Astrocyte of the hippocampus (primary cell): ENCODE measurements around the gene SORL1-AS1.
"Not testable (repeated sequence)": the region's sequence is repeated elsewhere in the genome, so short reads cannot be mapped to it uniquely, and the experiment has no call there.

Experiments used
- DNase-seq: peaks from one replicate; pipeline ENCODE4 v3.0.0; 2011; ENCODE audit warnings: low read depth, low spot score

The SORL1-AS1 gene

DNA sequence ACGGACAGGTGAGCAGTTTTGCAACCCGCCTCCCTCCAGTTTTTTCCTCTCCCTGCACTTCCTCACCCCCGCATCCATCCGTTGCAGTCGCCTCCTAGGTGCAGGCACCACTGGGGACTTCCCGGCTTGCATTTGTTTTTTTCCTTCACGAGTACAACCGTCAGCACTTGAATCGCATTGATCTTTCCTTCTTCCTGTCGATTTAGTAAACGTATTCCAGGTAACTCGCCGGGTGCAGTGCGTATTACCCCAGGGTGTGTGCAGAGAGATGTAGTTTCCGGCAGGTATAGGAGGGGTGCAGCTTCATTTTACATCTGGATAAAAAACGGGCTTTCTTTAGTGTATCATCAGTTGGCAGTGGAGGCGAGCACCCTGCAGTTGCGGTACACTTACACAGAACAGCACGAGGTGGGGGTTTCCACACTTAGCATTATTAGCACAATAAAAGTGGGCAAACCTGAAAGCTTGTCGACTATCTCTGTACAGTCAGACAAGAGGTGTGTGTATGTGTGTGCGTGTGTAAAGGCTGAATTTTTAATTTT lies at the start of gene SORL1-AS1:
TSS of gene SORL1-AS1 (minus strand) at position 359 of the 542 bp plus-strand sequence.
- DNase-seq, result no peak

DNA sequence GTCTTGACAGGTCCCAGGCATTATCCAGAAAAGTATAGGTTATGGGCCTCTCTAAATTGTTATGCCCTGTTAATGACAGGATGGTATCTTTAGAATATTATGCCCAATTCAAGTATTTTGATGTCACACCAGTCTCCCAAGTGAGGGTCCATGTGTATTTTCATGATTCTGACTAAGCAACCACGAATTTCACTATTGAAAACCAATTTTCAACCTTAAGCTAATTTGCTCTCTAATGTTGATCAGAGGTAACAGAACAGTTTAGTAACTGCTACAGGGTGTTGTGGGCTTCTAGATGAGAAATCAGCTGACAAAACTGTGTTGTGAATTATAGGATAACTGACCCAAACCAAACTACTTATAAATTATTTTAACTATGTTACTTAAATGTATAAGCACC lies 48.0 kb upstream of the SORL1-AS1 start:
- DNase-seq, result no peak

DNA sequence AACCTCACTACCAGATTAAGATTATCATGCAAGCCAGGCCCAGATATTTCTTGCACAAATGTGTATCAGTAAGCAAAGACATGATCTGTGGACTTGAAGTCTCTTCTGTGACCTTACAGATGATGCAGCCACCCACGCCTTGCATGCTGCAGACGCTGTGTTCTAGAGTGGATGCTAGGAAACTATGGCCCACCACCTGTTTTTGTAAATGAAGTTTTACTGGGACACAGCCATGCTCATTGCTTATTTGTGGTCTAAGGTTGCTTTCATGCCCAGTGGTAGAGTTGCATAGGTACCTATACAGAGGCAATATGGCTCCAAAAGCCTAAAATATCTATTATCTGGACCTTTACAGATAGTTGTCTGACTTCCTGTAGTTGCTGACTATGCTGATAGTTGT lies 47.5 kb upstream of the SORL1-AS1 start:
- no peak for DNase-seq

DNA sequence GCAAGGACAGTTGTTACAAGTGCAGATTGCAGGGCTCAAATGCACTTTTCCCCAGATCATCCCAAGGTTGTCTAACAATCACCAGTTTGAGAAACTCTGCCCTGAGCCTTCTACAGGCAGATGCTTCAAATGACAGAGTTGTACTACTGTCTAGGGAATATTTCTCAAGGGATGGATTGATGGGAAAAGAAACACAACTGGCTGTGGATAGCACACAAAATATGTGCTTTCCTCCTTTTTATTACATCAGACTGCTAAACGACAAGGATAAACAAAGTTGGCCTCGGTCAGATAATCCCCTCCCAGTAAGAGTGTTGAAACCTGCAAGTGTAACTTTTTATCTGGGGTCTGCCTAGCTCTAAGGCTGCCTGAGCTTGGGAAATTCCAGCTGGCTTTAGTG lies 46.6 kb upstream of the SORL1-AS1 start:
- no peak for DNase-seq

DNA sequence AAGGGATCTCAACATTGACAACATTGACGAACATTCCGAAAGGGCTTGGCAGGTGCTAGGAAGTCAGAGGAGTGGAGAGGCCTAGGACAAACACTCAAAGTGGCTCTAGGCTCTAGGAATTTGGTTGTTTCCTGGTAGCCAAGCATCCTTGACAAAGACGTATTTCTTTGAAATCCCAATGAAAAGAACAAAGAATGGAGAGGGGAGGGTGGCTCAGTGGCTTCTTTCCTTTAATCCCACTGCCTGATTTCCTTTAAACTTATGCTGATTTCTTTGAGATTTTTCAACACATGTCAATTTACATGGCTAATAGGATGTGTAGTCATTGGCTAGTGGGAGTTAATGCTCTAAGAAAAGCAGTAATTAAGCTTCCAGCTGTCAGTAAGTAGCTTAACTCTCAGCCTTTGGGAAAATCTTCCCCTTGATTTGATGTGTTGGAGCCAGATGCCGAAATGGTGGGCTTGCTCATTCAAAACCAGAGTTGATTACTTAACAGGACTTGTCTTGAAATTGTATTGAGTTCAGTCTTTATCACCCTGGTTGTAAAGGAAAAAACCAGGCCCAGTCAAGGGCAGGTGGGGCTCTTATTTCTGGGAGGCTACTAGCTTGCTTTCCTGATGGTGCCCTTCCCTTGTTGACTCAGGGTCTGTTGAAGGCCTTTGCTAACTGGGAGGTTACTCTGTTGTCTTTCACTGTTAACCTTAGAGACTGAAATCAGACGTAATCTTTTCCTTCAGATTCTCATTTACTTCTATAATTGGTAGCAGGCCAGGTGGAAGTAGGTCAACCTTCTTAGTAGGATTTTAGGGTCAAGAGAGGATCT lies 44.6 kb upstream of the SORL1-AS1 start:
- no peak for DNase-seq

DNA sequence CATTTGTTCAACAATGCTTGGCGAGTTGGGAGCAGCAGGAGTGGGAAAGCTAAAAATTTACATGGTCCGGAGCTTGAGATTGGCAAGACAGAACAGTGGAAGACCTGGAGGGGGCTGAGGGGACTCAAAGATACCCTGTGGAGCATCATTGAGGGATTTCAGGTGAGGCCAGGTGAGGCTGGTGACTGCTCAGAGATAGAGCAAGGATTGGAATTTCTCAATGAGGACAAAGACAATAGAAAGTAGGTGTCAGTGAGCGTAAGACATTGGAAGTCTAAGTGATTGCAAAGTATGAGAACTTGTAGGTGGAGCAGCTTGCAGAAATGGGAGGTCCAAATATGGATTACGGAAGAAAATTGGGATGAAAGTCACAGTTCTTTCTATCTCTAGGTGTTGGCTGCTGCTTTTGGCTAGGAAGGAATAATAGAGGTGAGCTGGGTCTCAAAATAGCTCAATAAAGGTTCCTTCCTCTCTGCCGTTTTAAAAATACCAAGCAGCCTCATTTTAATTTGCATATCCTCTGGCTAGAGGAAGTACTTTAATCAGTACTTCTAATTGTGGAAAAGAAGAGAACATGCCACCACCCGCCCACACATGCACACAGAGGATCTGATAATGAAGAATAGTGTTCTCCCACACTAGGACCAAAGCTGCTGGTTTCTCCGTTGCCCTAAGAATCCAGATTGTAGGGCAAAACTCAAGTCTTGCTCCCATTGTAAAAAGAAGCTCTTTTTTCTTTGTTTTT lies 41.8 kb upstream of the SORL1-AS1 start:
- no peak for DNase-seq

DNA sequence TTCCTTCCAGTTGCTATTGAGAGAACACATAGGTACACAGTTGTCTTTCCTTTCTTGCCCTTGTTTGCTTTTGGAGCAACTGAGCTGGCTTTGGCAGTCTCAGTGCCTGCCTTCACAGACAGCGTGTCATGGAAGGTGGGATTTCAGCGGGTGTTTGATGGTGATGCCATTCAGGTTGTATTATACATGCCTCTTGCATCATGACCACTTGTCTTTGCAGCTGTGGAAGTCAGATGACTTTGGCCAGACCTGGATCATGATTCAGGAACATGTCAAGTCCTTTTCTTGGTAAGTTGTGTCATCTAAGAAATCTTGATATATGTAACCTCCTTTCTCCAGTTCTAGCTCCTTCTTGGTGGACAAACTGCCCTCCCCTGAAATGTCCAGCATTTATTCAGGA lies 37.1 kb upstream of the SORL1-AS1 start:
- DNase-seq, result no peak

DNA sequence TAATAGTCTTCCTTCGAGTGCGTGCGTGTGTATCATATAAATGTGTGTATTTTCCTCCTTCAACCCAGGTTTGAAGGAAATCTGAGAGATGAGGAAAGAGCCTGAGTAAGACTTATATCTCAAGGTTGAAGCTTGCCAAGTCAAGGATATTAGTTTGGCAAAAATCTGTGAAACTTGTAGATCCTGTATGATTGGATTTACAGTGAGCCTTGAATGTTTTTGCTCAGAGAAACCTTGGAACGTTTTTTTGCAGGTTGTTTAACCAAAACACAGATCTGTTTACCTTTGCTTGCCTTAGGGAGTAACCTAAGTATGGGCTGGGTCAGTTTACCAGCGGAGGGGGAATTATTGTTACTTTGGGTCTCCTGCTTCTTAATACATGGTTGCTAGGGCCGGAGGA lies 35.9 kb upstream of the SORL1-AS1 start:
- no peak for DNase-seq

DNA sequence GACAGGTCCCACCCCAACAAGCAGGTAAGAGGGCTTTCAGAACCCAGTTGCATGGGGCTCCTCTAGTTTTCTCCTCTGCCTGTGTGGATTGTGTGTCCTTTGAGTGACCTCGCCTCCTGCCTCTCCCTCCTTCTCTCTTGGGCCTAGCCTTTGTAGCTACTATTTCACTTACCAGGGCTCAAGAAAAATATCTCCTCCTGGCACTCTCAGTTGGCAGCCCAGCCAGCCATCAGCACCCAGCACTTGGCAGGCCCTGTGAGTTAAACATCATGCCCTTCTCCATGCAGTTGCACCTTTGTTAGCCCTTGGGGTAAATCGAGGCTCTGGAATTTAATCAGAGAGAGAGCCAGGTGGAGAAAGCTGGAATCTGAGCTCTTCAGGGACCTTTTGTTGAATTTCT lies 35.4 kb upstream of the SORL1-AS1 start:
- no peak for DNase-seq

DNA sequence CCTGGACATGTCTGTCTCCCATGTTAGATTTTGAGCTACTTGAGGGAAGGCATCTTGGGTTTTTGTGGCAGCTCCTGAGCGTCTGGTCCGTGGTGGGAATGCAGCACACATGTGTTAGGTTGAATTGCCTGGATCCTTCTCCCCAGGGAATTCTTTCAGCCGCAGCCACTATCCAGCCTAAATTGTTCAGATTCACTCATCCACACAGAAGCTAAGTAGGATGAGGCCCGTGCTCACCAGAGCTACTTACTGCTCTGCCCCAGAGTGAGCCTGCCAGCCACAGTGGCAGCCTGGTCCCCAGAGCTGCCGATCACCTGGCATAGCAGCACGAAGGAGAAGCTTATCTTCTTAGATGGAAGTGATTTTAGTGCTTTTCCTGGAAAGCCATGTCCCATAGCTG lies 34.4 kb upstream of the SORL1-AS1 start:
- DNase-seq, result no peak

DNA sequence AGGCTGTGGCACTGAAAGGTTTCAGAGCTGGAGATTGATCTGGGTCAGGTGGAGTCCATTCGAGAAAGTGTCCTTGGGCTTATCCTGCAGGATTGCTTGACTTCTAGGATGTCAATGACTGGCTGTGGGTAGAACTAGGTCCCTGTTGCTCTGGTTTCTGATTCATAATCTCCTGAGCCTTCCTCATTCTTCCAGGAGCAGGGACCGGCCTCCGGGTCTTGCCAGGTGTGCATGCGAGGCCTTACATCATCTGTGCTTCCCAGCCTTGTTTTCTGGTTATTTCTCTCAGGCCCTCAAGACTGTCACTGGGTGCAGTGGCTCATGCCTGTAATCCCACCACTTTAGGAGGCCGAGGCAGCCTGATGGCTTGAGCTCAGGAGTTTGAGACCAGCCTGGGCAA lies 33.3 kb upstream of the SORL1-AS1 start:
- DNase-seq, result no peak

DNA sequence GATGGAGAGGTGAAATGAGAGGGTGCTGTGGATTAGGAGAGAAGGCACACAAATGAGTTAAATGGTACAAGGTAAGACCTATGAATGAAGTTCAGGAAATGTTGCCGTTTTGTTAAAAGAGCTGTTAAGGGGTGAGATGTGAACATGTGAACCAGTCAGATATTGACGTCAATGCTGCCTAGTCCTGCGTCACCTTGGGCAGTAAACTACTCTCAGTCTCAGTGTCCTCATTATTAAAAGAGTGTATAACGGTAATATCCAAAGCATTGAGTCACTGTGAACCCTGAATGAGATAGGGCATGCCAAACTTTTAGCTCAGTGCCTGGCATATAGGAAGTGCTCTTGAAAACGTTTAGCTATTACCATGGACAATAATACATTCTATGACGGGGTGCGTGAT lies 32.4 kb upstream of the SORL1-AS1 start:
- no peak for DNase-seq

DNA sequence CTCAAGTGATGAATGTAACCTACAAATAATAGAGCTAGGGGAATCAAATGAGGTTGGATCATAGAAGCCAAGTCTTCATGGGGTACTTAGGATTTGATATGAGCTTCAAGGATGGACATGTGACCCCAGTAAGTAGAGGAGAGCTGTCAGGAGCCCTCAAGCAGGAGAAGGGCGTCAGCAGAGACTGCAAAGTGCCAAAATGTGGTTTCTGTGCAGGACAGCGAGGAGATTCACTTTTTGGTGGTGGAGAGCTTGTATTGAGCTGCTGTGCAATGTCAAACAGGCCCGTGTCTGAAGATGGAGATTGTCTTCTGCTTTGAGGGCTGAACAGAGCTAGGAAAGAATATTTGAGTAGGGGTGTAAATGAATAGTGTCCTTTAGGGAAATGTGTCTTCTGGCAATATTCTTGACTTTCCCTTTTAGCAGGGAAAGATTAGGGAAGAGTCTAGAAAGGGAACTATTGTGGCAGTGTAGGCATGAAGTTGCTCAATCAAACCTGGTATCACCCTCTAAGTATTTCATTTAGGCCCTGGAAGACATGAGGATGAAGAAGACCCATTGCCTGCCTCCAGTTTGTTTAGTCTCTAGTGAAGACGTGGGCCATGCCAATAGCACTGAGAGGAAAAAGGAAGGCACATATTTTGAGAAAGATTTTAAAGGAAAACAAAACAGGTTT lies 31.2 kb upstream of the SORL1-AS1 start:
- DNase-seq, result no peak

DNA sequence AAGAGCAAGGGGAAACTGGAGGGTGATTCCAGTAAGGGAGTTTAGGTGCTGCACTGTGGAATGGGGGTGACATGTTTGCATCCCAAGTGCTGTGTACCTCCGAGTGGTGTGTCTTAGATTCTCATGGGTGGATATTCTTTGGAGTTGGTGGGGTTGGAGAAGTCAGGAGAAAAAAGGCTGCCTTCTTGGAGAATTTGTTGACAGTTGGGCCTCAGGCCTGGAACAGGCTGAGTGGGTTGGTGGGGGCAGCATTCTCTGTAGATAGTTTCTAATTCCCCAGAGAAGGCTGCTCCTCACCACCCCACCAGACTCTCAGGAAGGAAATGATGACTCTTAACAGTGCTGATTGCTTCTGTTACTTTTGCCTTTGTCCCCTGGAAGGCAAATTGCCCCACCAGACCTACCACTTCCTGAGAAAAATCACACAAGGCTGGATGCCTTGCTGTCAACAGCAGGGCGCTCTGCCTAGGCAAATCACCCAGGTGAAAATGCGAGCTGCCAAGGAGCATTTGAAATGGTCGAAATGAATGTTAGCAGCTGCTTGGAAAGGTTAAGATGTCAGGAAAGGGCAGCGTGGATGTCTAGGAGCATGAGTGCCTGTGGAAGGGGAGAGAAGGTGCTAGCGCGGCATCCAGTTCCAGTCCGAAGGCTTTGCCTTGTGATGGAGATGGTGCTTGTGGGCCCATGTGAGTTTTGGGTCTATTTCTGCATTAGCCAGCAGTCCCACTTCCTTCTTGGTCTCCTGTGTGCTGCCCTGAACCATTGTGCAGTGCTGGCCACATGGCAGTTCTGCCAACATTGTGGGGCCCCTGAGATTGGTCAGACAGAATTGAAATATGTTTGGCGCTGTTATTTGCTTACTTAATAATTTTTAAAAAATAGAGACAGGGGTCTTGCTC lies 29.7 kb upstream of the SORL1-AS1 start:
- no peak for DNase-seq

DNA sequence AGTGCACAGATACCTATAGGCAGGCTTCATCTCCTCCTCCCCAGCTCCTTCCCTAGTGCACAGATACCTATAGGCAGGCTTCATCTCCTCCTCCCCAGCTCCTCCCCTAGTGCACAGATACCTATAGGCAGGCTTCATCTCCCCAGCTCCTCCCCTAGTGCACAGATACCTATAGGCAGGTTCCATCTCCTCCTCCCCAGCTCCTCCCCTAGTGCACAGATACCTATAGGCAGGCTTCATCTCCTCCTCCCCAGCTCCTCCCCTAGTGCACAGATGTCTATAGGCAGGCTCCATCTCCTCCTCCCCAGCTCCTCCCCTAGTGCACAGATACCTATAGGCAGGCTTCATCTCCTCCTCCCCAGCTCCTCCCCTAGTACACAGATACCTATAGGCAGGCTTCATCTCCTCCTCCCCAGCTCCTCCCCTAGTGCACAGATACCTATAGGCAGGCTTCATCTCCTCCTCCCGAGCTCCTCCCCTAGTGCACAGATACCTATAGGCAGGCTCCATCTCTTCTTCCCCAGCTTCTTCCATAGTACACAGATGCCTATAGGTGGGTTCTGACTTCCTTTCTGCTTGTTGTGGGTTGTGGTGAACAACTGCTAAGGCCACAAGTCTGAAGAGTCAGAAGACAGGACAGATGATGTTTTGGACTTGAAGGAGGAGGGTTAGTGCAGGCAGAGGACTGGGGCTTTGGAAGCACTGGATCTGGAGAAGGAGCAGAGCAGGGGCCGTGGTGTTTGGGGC lies 28.9 kb upstream of the SORL1-AS1 start:
- not testable (repeated sequence) for DNase-seq

DNA sequence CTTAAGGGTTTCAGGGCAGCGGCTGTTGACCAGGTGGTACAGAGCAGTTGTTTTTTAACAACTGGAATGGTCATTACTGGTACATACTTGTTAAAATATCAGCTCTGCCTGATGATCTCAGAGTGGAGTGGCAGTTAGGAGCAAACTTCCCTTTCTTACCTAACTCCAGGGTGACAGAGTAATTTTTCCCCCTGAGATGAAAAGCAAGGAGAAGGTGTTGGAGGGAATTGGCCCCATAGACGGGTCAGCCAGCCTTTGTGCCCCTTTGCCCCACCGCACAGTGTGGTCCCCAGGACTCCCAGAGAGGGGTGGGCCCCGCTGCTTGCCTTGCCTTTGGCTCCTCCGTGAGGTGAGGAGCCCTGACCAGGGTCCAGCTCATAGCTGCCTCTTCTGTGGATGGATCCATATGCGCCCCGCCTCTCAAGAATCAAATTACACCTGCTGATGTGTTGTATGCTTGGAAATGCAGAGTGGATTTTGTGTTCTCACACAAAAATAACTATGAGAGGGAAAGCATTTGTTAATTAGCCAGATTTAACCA lies 27.0 kb upstream of the SORL1-AS1 start:
- no peak for DNase-seq

DNA sequence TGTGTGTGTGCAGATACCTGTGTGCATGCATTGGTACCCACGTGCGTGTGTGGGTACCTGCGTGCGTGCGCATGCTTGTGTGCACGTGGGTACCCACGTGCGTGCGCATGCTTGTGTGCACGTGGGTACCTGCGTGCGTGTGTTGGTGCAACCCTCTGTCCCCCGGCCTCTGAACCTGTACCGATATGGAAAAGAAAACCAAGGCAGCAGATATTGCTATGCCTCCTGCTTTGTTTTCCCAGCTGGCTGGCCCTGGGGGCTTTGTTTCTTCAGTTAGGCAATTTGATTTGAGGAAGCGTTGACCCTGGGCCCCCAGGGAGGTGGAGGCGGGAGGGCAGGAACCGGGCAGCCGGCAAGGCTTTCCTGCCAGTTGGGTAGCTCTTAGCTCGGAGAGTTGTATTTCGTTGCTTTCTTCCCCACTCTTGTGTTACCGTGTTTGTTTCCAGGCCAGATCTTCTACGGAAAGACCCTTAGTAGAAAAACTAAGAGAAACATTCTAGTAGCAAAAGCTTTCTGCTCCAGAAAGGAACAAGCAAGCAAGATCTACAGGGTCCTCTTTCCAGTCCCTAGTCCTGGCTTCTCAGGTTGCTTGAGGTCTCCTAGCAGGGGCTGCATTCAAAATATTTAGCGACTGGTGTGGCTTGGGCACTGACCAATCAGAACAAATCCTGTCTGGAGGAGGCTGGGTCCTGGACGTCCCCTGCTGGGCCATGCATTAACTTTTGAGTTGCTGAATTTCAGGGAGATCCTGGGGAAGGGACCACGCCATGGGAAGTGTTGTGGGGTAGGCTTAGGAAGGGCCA lies 26.3 kb upstream of the SORL1-AS1 start:
- DNase-seq, result no peak

DNA sequence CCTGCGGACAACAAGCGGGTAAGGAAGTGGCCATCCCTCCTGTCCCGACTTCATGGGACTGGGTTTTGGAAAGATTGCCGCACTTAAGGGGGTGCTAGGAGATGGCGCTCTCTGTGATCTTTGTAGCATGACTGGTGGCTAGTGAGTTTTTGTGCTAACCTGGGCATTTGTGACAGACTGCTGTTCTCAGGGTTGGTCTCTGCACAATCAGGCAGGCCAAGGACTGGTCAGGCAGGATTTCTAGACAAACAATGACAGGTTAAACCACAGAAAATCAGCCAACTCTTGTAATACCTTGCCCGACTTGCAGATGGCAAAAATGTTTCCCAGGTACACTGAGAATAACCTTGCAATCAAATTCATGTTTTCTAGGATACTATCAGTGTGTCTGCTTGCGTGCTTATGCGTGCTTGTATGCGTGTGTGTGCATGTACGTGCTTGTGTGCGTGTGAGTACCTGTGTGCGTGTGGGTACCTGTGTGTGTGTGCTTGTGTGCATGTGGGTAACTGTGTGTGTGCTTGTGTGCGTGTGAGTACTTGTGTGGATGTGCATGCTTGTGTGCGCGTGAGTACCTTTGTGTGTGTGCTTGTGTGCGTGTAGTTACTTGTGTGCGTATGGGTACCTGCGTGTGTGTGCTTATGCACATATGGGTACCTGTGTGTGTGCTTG lies 25.6 kb upstream of the SORL1-AS1 start:
- no peak for DNase-seq
